PC-3 (cell line): ENCODE data around the gene ANKS1A.

Experiments
- EZH2 ChIP-seq: fragments of 300-600 bp; sonication (generic); IDR thresholded peaks from one replicate; pipeline ENCODE4 v1.6.1; 2017; ENCODE audit warnings: antibody characterized with exemption, mild to moderate bottlenecking, low read length; ENCODE audit not compliant: unreplicated experiment
- TF ChIP-seq, protein P1 (sequence below): fragments of 300-600 bp; sonication (generic); conservative IDR thresholded peaks from 2 replicates; pipeline ENCODE4 v1.5.1; 2017; ENCODE audit warnings: antibody characterized with exemption, low read depth, mild to moderate bottlenecking, low read length

DNA sequence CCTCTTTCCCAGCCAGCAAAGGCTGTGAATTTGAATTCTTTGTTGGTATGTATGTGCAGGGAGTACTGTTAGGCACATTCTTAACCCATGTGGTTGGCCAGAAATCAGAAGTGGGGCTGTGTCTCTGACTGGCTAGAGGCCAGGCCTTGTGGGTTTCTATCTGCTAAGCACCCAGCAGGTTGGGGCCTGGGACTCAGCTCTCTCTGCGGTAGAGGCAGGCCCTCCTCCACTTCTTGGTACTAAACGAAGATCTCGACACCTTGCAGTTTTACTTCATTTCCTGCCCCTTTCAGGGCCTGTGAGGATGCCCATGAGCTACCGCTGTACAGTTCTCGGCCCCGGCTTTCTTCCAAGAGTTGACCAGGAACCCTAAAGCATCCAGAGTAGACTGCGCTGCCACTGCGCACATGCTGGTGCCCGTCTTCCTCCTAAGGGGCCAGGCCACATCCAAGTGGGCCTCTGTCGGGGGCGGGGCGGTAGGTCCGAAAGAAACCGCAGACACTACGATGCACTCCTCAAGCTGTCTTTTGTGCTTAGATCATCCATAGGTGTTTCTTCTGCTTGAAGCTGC lies 201.0 kb downstream of the ANKS1A start:
- TF ChIP-seq, protein P1, sequence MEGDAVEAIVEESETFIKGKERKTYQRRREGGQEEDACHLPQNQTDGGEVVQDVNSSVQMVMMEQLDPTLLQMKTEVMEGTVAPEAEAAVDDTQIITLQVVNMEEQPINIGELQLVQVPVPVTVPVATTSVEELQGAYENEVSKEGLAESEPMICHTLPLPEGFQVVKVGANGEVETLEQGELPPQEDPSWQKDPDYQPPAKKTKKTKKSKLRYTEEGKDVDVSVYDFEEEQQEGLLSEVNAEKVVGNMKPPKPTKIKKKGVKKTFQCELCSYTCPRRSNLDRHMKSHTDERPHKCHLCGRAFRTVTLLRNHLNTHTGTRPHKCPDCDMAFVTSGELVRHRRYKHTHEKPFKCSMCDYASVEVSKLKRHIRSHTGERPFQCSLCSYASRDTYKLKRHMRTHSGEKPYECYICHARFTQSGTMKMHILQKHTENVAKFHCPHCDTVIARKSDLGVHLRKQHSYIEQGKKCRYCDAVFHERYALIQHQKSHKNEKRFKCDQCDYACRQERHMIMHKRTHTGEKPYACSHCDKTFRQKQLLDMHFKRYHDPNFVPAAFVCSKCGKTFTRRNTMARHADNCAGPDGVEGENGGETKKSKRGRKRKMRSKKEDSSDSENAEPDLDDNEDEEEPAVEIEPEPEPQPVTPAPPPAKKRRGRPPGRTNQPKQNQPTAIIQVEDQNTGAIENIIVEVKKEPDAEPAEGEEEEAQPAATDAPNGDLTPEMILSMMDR, result no peak
- no peak for TF ChIP-seq EZH2
